HUES6 (cell line): ENCODE results near the gene BCAP29.
A peak's percentile ranks its signal among the peaks of the same experiment; 100 is the strongest.

Experiments
- H3K27ac ChIP-seq: 2 replicates; pipeline ENCODE4 v1.7.0; 2013; ENCODE audit warnings: low read depth, mild to moderate bottlenecking, low read length, inconsistent platforms
- H3K27me3 ChIP-seq: 2 replicates; pipeline ENCODE4 v1.6.1; 2013; ENCODE audit warnings: low read length; ENCODE audit not compliant: control insufficient read depth, insufficient read depth
- H3K36me3 ChIP-seq: 2 replicates; pipeline ENCODE4 v1.6.1; 2013; ENCODE audit warnings: low read length; ENCODE audit not compliant: control insufficient read depth, insufficient read depth
- H3K4me1 ChIP-seq: 2 replicates; pipeline ENCODE4 v1.6.1; 2013; ENCODE audit warnings: low read length; ENCODE audit not compliant: control insufficient read depth, insufficient read depth
- H3K4me3 ChIP-seq: 2 replicates; pipeline ENCODE4 v1.5.1; 2013; ENCODE audit warnings: low read depth, low read length
- H3K9ac ChIP-seq: one replicate; pipeline ENCODE4 v1.6.1; 2013; ENCODE audit warnings: mild to moderate bottlenecking, low read length
- H3K9me3 ChIP-seq: 2 replicates; pipeline ENCODE4 v1.6.1; 2013; ENCODE audit warnings: low read depth, low read length; ENCODE audit not compliant: control insufficient read depth, insufficient read depth

The BCAP29 gene

DNA sequence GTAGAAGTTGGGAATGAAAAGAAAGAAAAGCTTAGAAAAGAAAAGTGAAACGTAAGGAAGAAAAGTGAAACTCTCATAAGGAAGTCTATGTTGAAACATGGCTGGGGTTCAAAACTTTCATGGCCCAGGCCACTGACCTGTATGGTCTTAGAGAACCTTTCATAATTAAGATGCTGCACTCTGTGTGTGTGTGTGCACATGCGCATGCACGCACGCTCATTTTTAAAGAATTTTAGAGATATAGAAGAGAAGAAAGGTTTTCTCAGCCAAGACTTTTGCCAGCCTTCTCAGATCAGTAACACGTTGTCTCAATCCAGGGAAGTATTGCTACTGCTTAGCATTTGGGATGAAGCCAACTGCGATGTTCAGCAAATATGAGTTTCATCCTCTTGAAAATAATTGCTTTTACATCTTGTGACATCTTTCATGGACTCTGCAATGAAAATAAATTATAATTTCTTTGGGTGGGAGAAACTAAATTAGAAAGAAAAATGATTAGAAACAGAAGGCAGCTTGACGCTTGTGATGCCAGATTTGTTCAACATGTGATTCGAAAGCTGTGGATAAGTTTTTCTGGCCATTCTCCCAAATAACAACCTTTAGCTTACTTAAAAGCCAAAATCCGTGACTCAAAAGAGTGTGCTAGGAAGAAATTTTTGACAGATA, 64.4 kb downstream of the BCAP29 start:
- H3K9ac ChIP-seq, result no peak overlapping the region
- no peaks in the 10 kb centered on the region for H3K4me1 ChIP-seq
- no peak overlapping the region for H3K4me3 ChIP-seq
- no peaks in the 10 kb centered on the region for H3K9me3 ChIP-seq
- H3K36me3 ChIP-seq, result no peaks in the 10 kb centered on the region
- H3K27ac ChIP-seq, result no peak overlapping the region
- no peaks in the 10 kb centered on the region; the same call in 1 of the 2 replicates for H3K27me3 ChIP-seq

- H3K4me1 ChIP-seq, result no peaks in the 10 kb centered on the region
- no peak overlapping the region for H3K27ac ChIP-seq
- peaks cover 6% of the 10 kb centered on the region; the same call in 1 of the 2 replicates for H3K9me3 ChIP-seq
- no peaks in the 10 kb centered on the region for H3K36me3 ChIP-seq
- H3K9ac ChIP-seq, result no peak overlapping the region
- H3K27me3 ChIP-seq, result peaks cover 7% of the 10 kb centered on the region
- H3K4me3 ChIP-seq, result no peak overlapping the region
Measured at GRCh38 chr7:107652642-107653041, 72.6 kb downstream of the BCAP29 start.

DNA sequence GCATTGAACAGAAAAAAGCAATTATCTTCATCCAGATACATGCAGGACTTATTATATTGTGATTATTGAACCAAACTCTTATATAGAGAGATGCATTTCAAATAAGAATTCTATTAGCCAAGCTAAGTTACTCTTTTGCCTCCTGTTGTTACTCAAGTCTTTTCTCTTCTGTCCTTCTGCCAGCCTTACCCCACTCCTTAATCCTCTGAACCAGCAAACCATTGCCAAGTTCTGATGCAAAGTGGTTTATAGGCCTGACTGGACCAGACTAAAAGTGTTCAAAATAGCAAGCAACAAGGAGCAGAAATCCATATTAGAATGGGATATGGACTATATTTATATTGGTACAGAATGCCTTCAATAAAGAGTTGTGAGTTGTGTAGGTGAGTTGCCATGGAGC, 78.4 kb downstream of the BCAP29 start:
- Histone ChIP-seq H3K4me1 (0 out of 2 replicates have a peak, but pooled peaks cover 5% of the 10 kb centered on the region), H3K4me3 (no peak overlapping the region), H3K36me3 (no peaks in the 10 kb centered on the region), H3K9ac (no peak overlapping the region), H3K9me3 (no peaks in the 10 kb centered on the region), H3K27me3 (peaks cover 66% of the 10 kb centered on the region), H3K27ac (no peak overlapping the region)

DNA sequence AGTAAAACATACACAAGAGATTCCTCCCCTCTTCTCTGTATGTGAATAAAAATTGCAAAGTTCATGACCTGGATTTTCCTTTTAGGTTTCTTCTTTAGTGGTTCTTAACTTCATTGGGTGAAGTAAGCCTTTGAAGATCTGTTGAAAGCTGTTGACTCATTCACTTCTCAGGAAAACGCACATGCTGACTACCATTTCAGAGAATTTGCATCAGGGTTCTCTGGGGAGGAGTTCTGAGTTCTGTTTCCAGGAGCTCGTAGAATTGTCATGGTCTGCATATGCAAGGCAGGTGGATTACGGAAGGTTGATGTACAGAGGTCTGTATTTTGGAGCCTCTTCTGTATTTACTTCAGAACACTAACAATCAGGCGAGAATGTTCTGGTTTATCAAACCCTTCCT, 79.6 kb downstream of the BCAP29 start:
- H3K4me3 ChIP-seq, result no peak overlapping the region
- no peak overlapping the region for H3K9ac ChIP-seq
- H3K9me3 ChIP-seq, result no peaks in the 10 kb centered on the region
- H3K4me1 ChIP-seq, result 0 out of 2 replicates have a peak, but pooled peaks cover 5% of the 10 kb centered on the region
- H3K27me3 ChIP-seq, result peaks cover 77% of the 10 kb centered on the region
- no peaks in the 10 kb centered on the region for H3K36me3 ChIP-seq
- no peak overlapping the region for H3K27ac ChIP-seq

- Histone ChIP-seq H3K36me3 (no peaks in the 10 kb centered on the region), H3K9ac (no peak within 1 kb of the TSS), H3K9me3 (no peaks in the 10 kb centered on the region), H3K4me1 (0 out of 2 replicates have a peak, but pooled peaks cover 5% of the 10 kb centered on the region), H3K27ac (no peak within 1 kb of the TSS), H3K4me3 (peak within 1 kb of the TSS; percentile 59), H3K27me3 (peaks cover 78% of the 10 kb centered on the region)
Measured at GRCh38 chr7:107660381-107661080, 80.5 kb downstream of the BCAP29 start, which contains the start of gene SLC26A4. TSS of gene SLC26A4 (plus strand) at chr7:107660828. CDS start at chr7:107661642, 814 bp downstream.

DNA sequence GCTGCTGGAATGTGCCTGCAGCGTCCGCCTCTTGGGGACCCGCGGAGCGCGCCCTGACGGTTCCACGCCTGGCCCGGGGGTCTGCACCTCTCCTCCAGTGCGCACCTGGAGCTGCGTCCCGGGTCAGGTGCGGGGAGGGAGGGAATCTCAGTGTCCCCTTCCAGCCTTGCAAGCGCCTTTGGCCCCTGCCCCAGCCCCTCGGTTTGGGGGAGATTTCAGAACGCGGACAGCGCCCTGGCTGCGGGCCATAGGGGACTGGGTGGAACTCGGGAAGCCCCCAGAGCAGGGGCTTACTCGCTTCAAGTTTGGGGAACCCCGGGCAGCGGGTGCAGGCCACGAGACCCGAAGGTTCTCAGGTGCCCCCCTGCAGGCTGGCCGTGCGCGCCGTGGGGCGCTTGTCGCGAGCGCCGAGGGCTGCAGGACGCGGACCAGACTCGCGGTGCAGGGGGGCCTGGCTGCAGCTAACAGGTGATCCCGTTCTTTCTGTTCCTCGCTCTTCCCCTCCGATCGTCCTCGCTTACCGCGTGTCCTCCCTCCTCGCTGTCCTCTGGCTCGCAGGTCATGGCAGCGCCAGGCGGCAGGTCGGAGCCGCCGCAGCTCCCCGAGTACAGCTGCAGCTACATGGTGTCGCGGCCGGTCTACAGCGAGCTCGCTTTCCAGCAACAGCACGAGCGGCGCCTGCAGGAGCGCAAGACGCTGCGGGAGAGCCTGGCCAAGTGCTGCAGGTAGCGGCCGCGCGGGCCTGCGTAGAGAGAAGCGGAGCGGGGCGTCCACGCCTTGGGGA, 81.2 kb downstream of the BCAP29 start:
- Histone ChIP-seq H3K27me3 (peaks cover 81% of the 10 kb centered on the region), H3K4me1 (0 out of 2 replicates have a peak, but pooled peaks cover 5% of the 10 kb centered on the region), H3K36me3 (no peaks in the 10 kb centered on the region), H3K9ac (no peak overlapping the region), H3K4me3 (peak overlapping the region; percentile 59), H3K27ac (no peak overlapping the region), H3K9me3 (no peaks in the 10 kb centered on the region)

DNA sequence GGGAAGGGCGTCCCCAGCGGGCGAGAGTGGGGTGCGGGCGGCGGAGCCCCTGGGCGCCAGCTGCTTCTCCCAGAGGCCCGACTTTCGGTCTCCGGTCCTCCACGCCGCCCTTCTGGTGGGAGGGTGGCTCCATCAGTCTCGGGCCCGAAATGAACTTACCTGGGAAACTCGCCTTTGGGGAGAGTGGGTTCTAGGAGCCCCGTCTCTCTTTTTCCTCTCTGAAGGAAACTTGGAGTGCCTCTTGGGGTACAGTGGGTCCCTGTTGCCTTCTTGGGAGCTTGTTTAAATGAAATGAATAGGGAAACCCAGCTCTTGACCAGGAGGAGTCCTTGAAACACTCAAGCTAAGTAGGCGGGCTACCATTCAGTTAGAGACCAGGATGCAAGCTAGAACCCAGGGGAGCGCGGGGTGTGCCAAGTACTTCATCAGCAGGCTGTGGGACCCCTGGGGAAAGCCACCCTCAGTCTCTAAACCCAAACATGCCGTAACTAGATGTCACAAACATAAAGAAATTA, 81.9 kb downstream of the BCAP29 start:
- H3K36me3 ChIP-seq, result no peaks in the 10 kb centered on the region
- H3K9ac ChIP-seq, result no peak overlapping the region

DNA sequence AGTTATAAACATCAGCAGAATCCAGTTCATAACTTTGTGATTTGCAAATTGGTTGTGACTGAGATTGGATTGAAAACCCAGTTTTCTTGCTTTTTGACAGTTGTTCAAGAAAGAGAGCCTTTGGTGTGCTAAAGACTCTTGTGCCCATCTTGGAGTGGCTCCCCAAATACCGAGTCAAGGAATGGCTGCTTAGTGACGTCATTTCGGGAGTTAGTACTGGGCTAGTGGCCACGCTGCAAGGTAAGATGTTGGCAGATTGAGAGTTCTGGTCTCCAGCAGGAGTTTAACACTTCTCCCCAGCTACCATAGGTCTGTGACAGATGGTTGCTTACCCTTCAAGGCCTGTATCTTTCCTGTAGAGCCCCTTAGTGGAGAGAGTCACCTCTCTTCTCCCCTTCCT, 83.2 kb downstream of the BCAP29 start:
- Histone ChIP-seq H3K27ac (no peak overlapping the region), H3K9ac (no peak overlapping the region), H3K4me1 (0 out of 2 replicates have a peak, but pooled peaks cover 5% of the 10 kb centered on the region), H3K9me3 (no peaks in the 10 kb centered on the region), H3K27me3 (peaks cover 90% of the 10 kb centered on the region), H3K4me3 (no peak overlapping the region), H3K36me3 (no peaks in the 10 kb centered on the region)

More for the DNA sequence above, 81.9 kb downstream of the BCAP29 start:
- H3K27ac ChIP-seq, result no peak overlapping the region
- H3K4me1 ChIP-seq, result 0 out of 2 replicates have a peak, but pooled peaks cover 5% of the 10 kb centered on the region
- peak overlapping the region; percentile 59 for H3K4me3 ChIP-seq
- H3K9me3 ChIP-seq, result no peaks in the 10 kb centered on the region
- peaks cover 85% of the 10 kb centered on the region for H3K27me3 ChIP-seq

- no peaks in the 10 kb centered on the region for H3K9me3 ChIP-seq
- no peaks in the 10 kb centered on the region for H3K36me3 ChIP-seq
- no peak overlapping the region for H3K27ac ChIP-seq
- no peak overlapping the region for H3K4me3 ChIP-seq
- no peak overlapping the region for H3K9ac ChIP-seq
- peaks cover 56% of the 10 kb centered on the region for H3K27me3 ChIP-seq
- H3K4me1 ChIP-seq, result 0 out of 2 replicates have a peak, but pooled peaks cover 4% of the 10 kb centered on the region
Measured at GRCh38 chr7:107666790-107667189, 86.7 kb downstream of the BCAP29 start.

GRCh38 chr7:107667341-107667740, 87.3 kb downstream of the BCAP29 start:
- no peak overlapping the region for H3K4me3 ChIP-seq
- H3K27ac ChIP-seq, result no peak overlapping the region
- no peaks in the 10 kb centered on the region for H3K9me3 ChIP-seq
- H3K9ac ChIP-seq, result no peak overlapping the region
- no peaks in the 10 kb centered on the region for H3K4me1 ChIP-seq
- peaks cover 51% of the 10 kb centered on the region for H3K27me3 ChIP-seq
- H3K36me3 ChIP-seq, result no peaks in the 10 kb centered on the region
